Type B pancreatic cell (in vitro differentiated cells): ENCODE measurements around the gene NFASC. TPM values are rescaled to one million over a fixed set of nuclear protein-coding genes. Genes with fewer than 3 reads are reported as not detected.

Source experiments
- DNase-seq: peaks from one replicate; pipeline ENCODE4 v3.0.0; 2021; ENCODE audit warnings: mixed read lengths; ENCODE audit not compliant: unreplicated experiment; ENCODE audit errors: extremely low spot score
- H3K27ac Mint-ChIP-seq: 2 replicates; pipeline ENCODE4 v1.8.0; 2021; ENCODE audit warnings: mild to moderate bottlenecking, mixed read lengths
- H3K27me3 Mint-ChIP-seq: 2 replicates; pipeline ENCODE4 v1.8.0; 2021; ENCODE audit warnings: mixed read lengths
- H3K36me3 Mint-ChIP-seq: 2 replicates; pipeline ENCODE4 v1.8.0; 2021; ENCODE audit warnings: mixed read lengths
- H3K4me1 Mint-ChIP-seq: one replicate; pipeline ENCODE4 v1.8.0; 2021; ENCODE audit warnings: mixed read lengths; ENCODE audit not compliant: unreplicated experiment
- H3K4me3 Mint-ChIP-seq: 2 replicates; pipeline ENCODE4 v1.8.0; 2021; ENCODE audit warnings: mild to moderate bottlenecking, mixed read lengths
- H3K9me3 Mint-ChIP-seq: 2 replicates; pipeline ENCODE4 v1.8.0; 2021; ENCODE audit warnings: mixed read lengths
- total RNA-seq: library from RNA; stranded (reverse); gene quantifications from 2 replicates; pipeline ENCODE4 v1.2.1, GENCODE V29; 2021; ENCODE audit warnings: low replicate concordance
- TF ChIP-seq, protein P1 (sequence below): fragments of 200-600 bp; sonication (generic); conservative IDR thresholded peaks from 2 replicates; pipeline ENCODE4 v1.5.0; 2021; ENCODE audit warnings: antibody characterized with exemption, mild to moderate bottlenecking

Gene NFASC
- total RNA-seq, 1 donor from 2014 or later: 16.4 TPM

DNA sequence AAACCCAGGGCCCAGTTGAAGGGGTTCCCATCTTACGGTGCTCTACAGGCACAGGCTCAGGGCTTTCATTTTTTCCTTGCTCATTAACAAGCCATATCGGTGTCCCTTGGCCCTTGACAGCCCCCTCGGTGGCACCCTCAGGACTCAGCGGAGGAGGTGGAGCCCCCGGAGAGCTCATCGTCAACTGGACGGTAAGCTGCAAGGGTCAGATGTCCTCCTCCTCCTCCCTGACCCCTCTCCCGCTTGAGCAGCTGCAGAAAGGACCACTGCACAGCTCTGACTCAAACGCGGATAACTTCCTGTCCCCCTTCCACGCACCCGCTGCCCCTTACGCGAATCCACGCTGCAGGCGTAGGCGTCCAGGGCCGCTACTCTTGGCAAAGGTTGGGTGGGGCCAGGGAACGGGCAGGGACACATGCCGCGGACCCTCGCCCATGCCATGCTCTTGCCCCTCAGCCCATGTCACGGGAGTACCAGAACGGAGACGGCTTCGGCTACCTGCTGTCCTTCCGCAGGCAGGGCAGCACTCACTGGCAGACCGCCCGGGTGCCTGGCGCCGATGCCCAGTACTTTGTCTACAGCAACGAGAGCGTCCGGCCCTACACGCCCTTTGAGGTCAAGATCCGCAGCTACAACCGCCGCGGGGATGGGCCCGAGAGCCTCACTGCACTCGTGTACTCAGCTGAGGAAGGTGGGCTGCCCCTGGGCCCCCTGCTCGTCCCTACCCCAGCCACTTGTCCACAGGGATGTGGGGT is 198.9 kb downstream of the NFASC start:
- H3K36me3 Mint-ChIP-seq: no peaks in the 10 kb centered on the region
- DNase-seq: peak; percentile 64
- TF ChIP-seq, protein P1, sequence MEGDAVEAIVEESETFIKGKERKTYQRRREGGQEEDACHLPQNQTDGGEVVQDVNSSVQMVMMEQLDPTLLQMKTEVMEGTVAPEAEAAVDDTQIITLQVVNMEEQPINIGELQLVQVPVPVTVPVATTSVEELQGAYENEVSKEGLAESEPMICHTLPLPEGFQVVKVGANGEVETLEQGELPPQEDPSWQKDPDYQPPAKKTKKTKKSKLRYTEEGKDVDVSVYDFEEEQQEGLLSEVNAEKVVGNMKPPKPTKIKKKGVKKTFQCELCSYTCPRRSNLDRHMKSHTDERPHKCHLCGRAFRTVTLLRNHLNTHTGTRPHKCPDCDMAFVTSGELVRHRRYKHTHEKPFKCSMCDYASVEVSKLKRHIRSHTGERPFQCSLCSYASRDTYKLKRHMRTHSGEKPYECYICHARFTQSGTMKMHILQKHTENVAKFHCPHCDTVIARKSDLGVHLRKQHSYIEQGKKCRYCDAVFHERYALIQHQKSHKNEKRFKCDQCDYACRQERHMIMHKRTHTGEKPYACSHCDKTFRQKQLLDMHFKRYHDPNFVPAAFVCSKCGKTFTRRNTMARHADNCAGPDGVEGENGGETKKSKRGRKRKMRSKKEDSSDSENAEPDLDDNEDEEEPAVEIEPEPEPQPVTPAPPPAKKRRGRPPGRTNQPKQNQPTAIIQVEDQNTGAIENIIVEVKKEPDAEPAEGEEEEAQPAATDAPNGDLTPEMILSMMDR: no peak
- no peak overlapping the region for H3K4me3 Mint-ChIP-seq
- H3K27me3 Mint-ChIP-seq: peaks cover 15% of the 10 kb centered on the region
- no peaks in the 10 kb centered on the region for H3K4me1 Mint-ChIP-seq
- no peaks in the 10 kb centered on the region for H3K9me3 Mint-ChIP-seq
- H3K27ac Mint-ChIP-seq: no peak overlapping the region

DNA sequence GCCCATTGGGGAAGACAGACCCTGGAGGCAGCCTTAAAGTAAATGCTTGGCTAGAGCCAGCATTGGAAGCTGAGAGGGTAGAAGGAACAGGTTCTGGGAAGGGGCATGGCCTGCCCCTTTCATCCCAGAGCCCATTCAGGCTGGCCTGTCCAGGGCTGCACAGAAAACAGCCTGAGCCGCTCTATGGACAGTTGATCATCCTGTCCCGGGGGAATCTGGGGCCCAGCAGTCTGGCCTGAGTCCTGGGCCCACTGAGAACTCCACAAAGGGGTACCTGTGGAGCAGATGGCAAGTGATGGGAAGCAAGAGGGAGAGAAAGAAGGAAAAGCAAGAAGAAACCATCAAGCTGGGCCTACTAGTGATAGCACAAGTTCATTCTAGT is 200.4 kb downstream of the NFASC start:
- Mint-ChIP-seq H3K36me3 (no peaks in the 10 kb centered on the region), H3K4me1 (no peaks in the 10 kb centered on the region), H3K27ac (no peak overlapping the region), H3K27me3 (peaks cover 9% of the 10 kb centered on the region), H3K4me3 (no peak overlapping the region), H3K9me3 (no peaks in the 10 kb centered on the region)
- TF ChIP-seq, protein P1: no peak
- DNase-seq: no peak

DNA sequence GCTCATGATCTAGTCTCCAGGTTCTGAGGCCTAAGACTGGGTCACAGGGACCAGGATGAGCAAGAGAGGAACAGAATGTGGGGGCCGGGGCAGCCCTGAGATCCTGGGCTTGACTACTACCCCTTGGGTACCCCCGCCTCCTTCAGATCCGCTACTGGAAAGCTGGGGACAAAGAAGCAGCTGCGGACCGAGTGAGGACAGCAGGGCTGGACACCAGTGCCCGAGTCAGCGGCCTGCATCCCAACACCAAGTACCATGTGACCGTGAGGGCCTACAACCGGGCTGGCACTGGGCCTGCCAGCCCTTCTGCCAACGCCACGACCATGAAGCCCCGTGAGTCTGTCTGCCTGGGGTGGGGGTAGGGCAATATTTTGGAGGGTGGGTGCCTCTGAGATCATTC is 201.1 kb downstream of the NFASC start:
- no peak for DNase-seq
- TF ChIP-seq, protein P1: no peak
- peaks cover 4% of the 10 kb centered on the region for H3K27me3 Mint-ChIP-seq
- H3K9me3 Mint-ChIP-seq: no peaks in the 10 kb centered on the region
- no peak overlapping the region for H3K27ac Mint-ChIP-seq
- H3K4me3 Mint-ChIP-seq: no peak overlapping the region
- H3K36me3 Mint-ChIP-seq: no peaks in the 10 kb centered on the region
- no peaks in the 10 kb centered on the region for H3K4me1 Mint-ChIP-seq

DNA sequence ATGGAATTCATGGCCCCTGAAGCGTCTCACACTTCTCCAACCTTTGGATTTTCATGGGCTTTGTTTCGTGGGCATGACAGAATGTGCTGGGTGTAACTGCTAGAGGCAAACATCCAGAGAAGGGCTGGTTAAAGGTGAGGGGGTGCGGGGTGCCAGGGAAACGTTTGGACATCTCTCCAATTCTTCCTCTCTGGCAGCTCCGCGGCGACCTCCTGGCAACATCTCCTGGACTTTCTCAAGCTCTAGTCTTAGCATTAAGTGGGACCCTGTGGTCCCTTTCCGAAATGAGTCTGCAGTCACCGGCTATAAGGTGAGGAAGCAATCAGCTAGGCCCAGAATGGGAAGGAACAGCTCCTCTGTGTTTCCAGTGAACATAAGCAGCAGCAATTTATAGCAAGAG is 201.6 kb downstream of the NFASC start:
- TF ChIP-seq, protein P1: no peak
- no peak for DNase-seq
- no peaks in the 10 kb centered on the region for H3K36me3 Mint-ChIP-seq
- H3K4me1 Mint-ChIP-seq: no peaks in the 10 kb centered on the region
- no peak overlapping the region for H3K27ac Mint-ChIP-seq
- H3K9me3 Mint-ChIP-seq: no peaks in the 10 kb centered on the region
- no peak overlapping the region for H3K4me3 Mint-ChIP-seq
- peaks cover 4% of the 10 kb centered on the region for H3K27me3 Mint-ChIP-seq

Other genes with a start within 250 kb of the NFASC start
- gene LRRN2, start 185.1 kb upstream of the NFASC start, total RNA-seq: 3.4 and 19.0 TPM in 2 replicates
- gene CNTN2, start 172.3 kb downstream of the NFASC start, total RNA-seq: 0.59 and 6.3 TPM in 2 replicates
- 3.3 and 5.8 TPM in 2 replicates for gene TMEM81, start 213.6 kb downstream of the NFASC start, total RNA-seq